ENCODE data around the gene ASTN2.

DNA sequence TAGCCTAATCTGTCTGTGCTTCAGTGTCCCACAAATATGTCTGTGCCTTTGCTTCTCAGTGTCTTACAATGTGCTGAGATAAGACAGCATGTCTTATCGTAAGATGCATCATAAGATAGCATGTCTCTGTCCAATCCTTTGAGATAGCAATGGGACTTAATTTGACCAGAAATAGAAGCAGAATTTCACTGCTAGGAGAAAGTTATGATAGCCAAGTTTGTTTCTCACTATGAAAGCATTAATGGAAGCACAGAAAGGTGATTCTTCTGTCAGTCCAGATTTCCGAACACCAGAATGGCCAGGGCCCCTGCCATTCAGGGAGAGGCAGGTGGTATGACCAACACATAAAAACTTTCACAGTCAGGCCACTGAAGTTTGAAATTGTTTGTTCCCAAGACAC lies 616.3 kb downstream of the ASTN2 start:
- TF ChIP-seq EZH2 (IDR thresholded peaks at IDR 0.05; ENCODE audit: insufficient read depth, poor library complexity, severe bottlenecking) (no peak), EZH2phosphoT487 (IDR thresholded peaks at IDR 0.05; ENCODE audit: insufficient read depth, low read depth) (no peak)

Measured in GM23248 (cell line).